ENCODE results near the gene BSND. TPM values are rescaled to one million over a fixed set of nuclear protein-coding genes. Genes with fewer than 3 reads are reported as not detected.

BSND gene
- total RNA-seq = not detected

- DNase-seq = no peak
- Histone ChIP-seq H3K4me1 (peaks cover 6 to 13% (median 7%) of the 10 kb centered on the region in 3 donors), H3K4me3 (no peak within 1 kb of the TSS), H3K27me3 (peaks cover 0 to 62% (median 1%) of the 10 kb centered on the region in 4 donors), H3K9me3 (no peaks in the 10 kb centered on the region), H3K36me3 (no peaks in the 10 kb centered on the region), H3K27ac (no peak within 1 kb of the TSS)
- intact Hi-C loops (cut with DNase I) = loop anchor here (5.0 kb wide), 1 partner anchor 46 kb away; no protein-coding TSS in a partner anchor
- no peak for TF ChIP-seq POLR2A (IDR thresholded peaks at IDR 0.05)
- WGBS, 2 donors = 88 to 91% methylated on average over 4 to 5 of the region's 7 CpGs
Observed at GRCh38 chr1:54998677-54999076, at the start of gene BSND. TSS of gene BSND (plus strand) at chr1:54998933. CDS start at chr1:54999187, 254 bp downstream.

GRCh38 chr1:54949053-54949452, 49.7 kb upstream of the BSND start:
- H3K4me1 ChIP-seq = peaks cover 7 to 45% (median 14%) of the 10 kb centered on the region in 3 donors
- H3K36me3 ChIP-seq = no peaks in the 10 kb centered on the region
- no peak for DNase-seq
- H3K27me3 ChIP-seq = no peaks in the 10 kb centered on the region
- no peak overlapping the region for H3K27ac ChIP-seq
- intact Hi-C loops (cut with DNase I) = loop anchor here (10.0 kb wide), 1 partner anchor 64 kb away; the partner anchor contains the start of gene DHCR24
- 68 to 71% methylated on average over 4 of the region's 4 CpGs for WGBS, 2 donors
- no peak overlapping the region for H3K4me3 ChIP-seq
- TF ChIP-seq POLR2A (IDR thresholded peaks at IDR 0.05) (no peak), CTCF (IDR thresholded peaks at IDR 0.05) (no peak)
- no peaks in the 10 kb centered on the region for H3K9me3 ChIP-seq

GRCh38 chr1:54950006-54950368, 48.7 kb upstream of the BSND start:
- Histone ChIP-seq H3K36me3 (no peaks in the 10 kb centered on the region), H3K27ac (peak overlapping the region; percentile 33 to 76 (median 71)), H3K9me3 (no peaks in the 10 kb centered on the region), H3K27me3 (no peaks in the 10 kb centered on the region), H3K4me3 (peak overlapping the region in 2 of 4 donors; percentile 27 to 41), H3K4me1 (peaks cover 7 to 38% (median 13%) of the 10 kb centered on the region in 3 donors)
- DNase-seq = no peak
- no peak for TF ChIP-seq POLR2A (IDR thresholded peaks at IDR 0.05)
- no peak for TF ChIP-seq CTCF (IDR thresholded peaks at IDR 0.05)
- intact Hi-C loops (cut with DNase I) = loop anchor here (5.0 kb wide), 1 partner anchor 47 kb away; the partner anchor contains the start of gene BSND
- 43 to 57% methylated on average over 6 of the region's 6 CpGs for WGBS, 2 donors

- TF ChIP-seq CTCF (IDR thresholded peaks at IDR 0.05) = peak; percentile 38 to 91 (median 82)
- no peak for TF ChIP-seq POLR2A (IDR thresholded peaks at IDR 0.05)
- H3K27me3 ChIP-seq = no peaks in the 10 kb centered on the region
- no peaks in the 10 kb centered on the region for H3K9me3 ChIP-seq
- H3K27ac ChIP-seq = peak overlapping the region; percentile 33 to 76 (median 71)
- H3K36me3 ChIP-seq = no peaks in the 10 kb centered on the region
- intact Hi-C loops (cut with DNase I) = loop anchor here (5.0 kb wide), 1 partner anchor 47 kb away; the partner anchor contains the start of gene BSND
- DNase-seq = no peak
- H3K4me1 ChIP-seq = peaks cover 7 to 35% (median 7%) of the 10 kb centered on the region in 3 donors
- peak overlapping the region in 3 of 4 donors; percentile 17 to 41 (median 27) for H3K4me3 ChIP-seq
- 15 to 25% methylated on average over 14 to 25 of the region's 27 CpGs for WGBS, 2 donors
Observed at GRCh38 chr1:54950369-54951163, 48.2 kb upstream of the BSND start.

- intact Hi-C loops (cut with DNase I) = loop anchor here (5.0 kb wide), 1 partner anchor 45 kb away; the partner anchor contains the start of gene BSND
- Histone ChIP-seq H3K36me3 (no peaks in the 10 kb centered on the region), H3K4me3 (no peak overlapping the region), H3K27me3 (no peaks in the 10 kb centered on the region), H3K27ac (no peak overlapping the region), H3K4me1 (peaks cover 5 to 24% (median 9%) of the 10 kb centered on the region in 3 donors), H3K9me3 (no peaks in the 10 kb centered on the region)
- no peak for DNase-seq
- no peak for TF ChIP-seq POLR2A (IDR thresholded peaks at IDR 0.05)
- TF ChIP-seq CTCF (IDR thresholded peaks at IDR 0.05) = no peak
- WGBS, 2 donors = 93 to 95% methylated on average over 4 of the region's 4 CpGs
Observed at GRCh38 chr1:54951810-54952226, 46.9 kb upstream of the BSND start.

Measured in esophagus squamous epithelium (tissue), 5 donors.